Ectodermal cell (in vitro differentiated cells): ENCODE results near the gene GPS1.
A peak's percentile ranks its signal among the peaks of the same experiment; 100 is the strongest.

Source experiments
- H3K27ac ChIP-seq: 2 replicates; pipeline ENCODE4 v1.7.0; 2013; ENCODE audit warnings: mild to moderate bottlenecking, low read depth, low read length; ENCODE audit not compliant: insufficient read depth, poor library complexity, severe bottlenecking
- H3K27me3 ChIP-seq: 2 replicates; pipeline ENCODE4 v1.7.0; 2013; ENCODE audit warnings: mild to moderate bottlenecking, low read length; ENCODE audit not compliant: insufficient read depth, control insufficient read depth, poor library complexity, severe bottlenecking
- H3K36me3 ChIP-seq: one replicate; pipeline ENCODE4 v1.7.0; 2013; ENCODE audit warnings: low read length; ENCODE audit not compliant: control insufficient read depth, insufficient read depth
- H3K4me1 ChIP-seq: one replicate; pipeline ENCODE4 v1.7.0; 2013; ENCODE audit warnings: low read length; ENCODE audit not compliant: control insufficient read depth, insufficient read depth
- H3K4me3 ChIP-seq: 2 replicates; pipeline ENCODE4 v1.7.0; 2013; ENCODE audit warnings: low read depth, low read length, control low read depth; ENCODE audit not compliant: insufficient read depth
- H3K9me3 ChIP-seq: 2 replicates; pipeline ENCODE4 v1.7.0; 2013; ENCODE audit warnings: mild to moderate bottlenecking, low read length, moderate library complexity; ENCODE audit not compliant: control insufficient read depth
- WGBS, 2 experiments: methylation state at CpG; one replicate each; pipeline ENCODE4 v1.1.7; 2013; ENCODE audit warnings: missing lambda C conversion rate in 2 of 2; 5-methylcytosine and 5-hydroxymethylcytosine counted together

The GPS1 gene

GRCh38 chr17:82060001-82060380, 8.3 kb downstream of the GPS1 start:
- Histone ChIP-seq H3K36me3 (peaks cover 34% of the 10 kb centered on the region), H3K27ac (no peak overlapping the region), H3K4me3 (no peak overlapping the region), H3K9me3 (no peaks in the 10 kb centered on the region), H3K27me3 (no peaks in the 10 kb centered on the region), H3K4me1 (peaks cover 5% of the 10 kb centered on the region)
- 94% methylated on average over 16 of the region's 16 CpGs for WGBS, 2 experiments

- no peaks in the 10 kb centered on the region for H3K27me3 ChIP-seq
- 91 to 93% methylated on average over 14 of the region's 14 CpGs for whole genome bisulfite sequencing, 2 experiments
- peaks cover 30% of the 10 kb centered on the region for H3K36me3 ChIP-seq
- no peak overlapping the region for H3K27ac ChIP-seq
- H3K4me3 ChIP-seq: no peak overlapping the region
- peaks cover 5% of the 10 kb centered on the region for H3K4me1 ChIP-seq
- H3K9me3 ChIP-seq: no peaks in the 10 kb centered on the region
These were observed 8.9 kb downstream of the GPS1 start for GRCh38 chr17:82060614-82061013.

GRCh38 chr17:82061047-82061925, 9.6 kb downstream of the GPS1 start:
- H3K4me1 ChIP-seq: peaks cover 5% of the 10 kb centered on the region
- WGBS, 2 experiments: 95% methylated on average over 34 of the region's 34 CpGs
- H3K4me3 ChIP-seq: no peak overlapping the region
- H3K27me3 ChIP-seq: no peaks in the 10 kb centered on the region
- H3K27ac ChIP-seq: no peak overlapping the region
- H3K36me3 ChIP-seq: peaks cover 23% of the 10 kb centered on the region
- H3K9me3 ChIP-seq: no peaks in the 10 kb centered on the region

- 94% methylated on average over 24 of the region's 24 CpGs for WGBS, 2 experiments
- Histone ChIP-seq H3K27me3 (no peaks in the 10 kb centered on the region), H3K27ac (no peak overlapping the region), H3K4me1 (peaks cover 5% of the 10 kb centered on the region), H3K9me3 (no peaks in the 10 kb centered on the region), H3K4me3 (no peak overlapping the region), H3K36me3 (peaks cover 13% of the 10 kb centered on the region)
These were observed 10.6 kb downstream of the GPS1 start for GRCh38 chr17:82062076-82062983.

- Histone ChIP-seq H3K27me3 (no peaks in the 10 kb centered on the region), H3K9me3 (no peaks in the 10 kb centered on the region), H3K36me3 (peaks cover 7% of the 10 kb centered on the region), H3K4me3 (no peak overlapping the region), H3K4me1 (peaks cover 5% of the 10 kb centered on the region), H3K27ac (no peak overlapping the region)
- WGBS, 2 experiments: 95 to 96% methylated on average over 9 of the region's 9 CpGs
These were observed 11.3 kb downstream of the GPS1 start for GRCh38 chr17:82062984-82063368.

- Histone ChIP-seq H3K9me3 (no peaks in the 10 kb centered on the region), H3K36me3 (peaks cover 6% of the 10 kb centered on the region), H3K27ac (no peak overlapping the region), H3K4me1 (peaks cover 5% of the 10 kb centered on the region), H3K4me3 (no peak overlapping the region), H3K27me3 (no peaks in the 10 kb centered on the region)
- WGBS, 2 experiments: 92% methylated on average over 20 of the region's 20 CpGs
These were observed 12.0 kb downstream of the GPS1 start for GRCh38 chr17:82063424-82064415.

GRCh38 chr17:82064433-82065192, 12.9 kb downstream of the GPS1 start:
- peaks cover 6% of the 10 kb centered on the region for H3K36me3 ChIP-seq
- H3K9me3 ChIP-seq: no peaks in the 10 kb centered on the region
- 66 to 67% methylated on average over 36 of the region's 36 CpGs for WGBS, 2 experiments
- peak overlapping the region; percentile 89 for H3K4me3 ChIP-seq
- no peak overlapping the region for H3K27ac ChIP-seq
- H3K27me3 ChIP-seq: no peaks in the 10 kb centered on the region
- H3K4me1 ChIP-seq: peaks cover 5% of the 10 kb centered on the region

GRCh38 chr17:82065193-82065637, 13.5 kb downstream of the GPS1 start:
- Histone ChIP-seq H3K36me3 (peaks cover 6% of the 10 kb centered on the region), H3K27ac (no peak overlapping the region), H3K4me3 (peak overlapping the region; percentile 89), H3K9me3 (no peaks in the 10 kb centered on the region), H3K27me3 (no peaks in the 10 kb centered on the region), H3K4me1 (peaks cover 5% of the 10 kb centered on the region)
- WGBS, 2 experiments: 2% methylated on average over 47 of the region's 47 CpGs

- Histone ChIP-seq H3K36me3 (peaks cover 4% of the 10 kb centered on the region), H3K4me1 (peaks cover 5% of the 10 kb centered on the region), H3K27me3 (no peaks in the 10 kb centered on the region), H3K27ac (no peak within 1 kb of the TSS), H3K4me3 (peak within 1 kb of the TSS; percentile 89), H3K9me3 (no peaks in the 10 kb centered on the region)
- WGBS, 2 experiments: 13 to 15% methylated on average over 88 of the region's 88 CpGs
These were observed 14.1 kb downstream of the GPS1 start, which contains the start of gene DUS1L for GRCh38 chr17:82065638-82066303. DUS1L (minus strand) TSS chr17:82065804; CDS start chr17:82065059, 745 bp downstream.
